ENCODE measurements around the gene CCSER1. TPM values are rescaled to one million over a fixed set of nuclear protein-coding genes. Genes with fewer than 3 reads are reported as not detected.
A peak's percentile ranks its signal among the peaks of the same experiment; 100 is the strongest.
"Not testable (repeated sequence)": the region's sequence is repeated elsewhere in the genome, so short reads cannot be mapped to it uniquely, and the experiment has no call there.

CCSER1 gene
- total RNA-seq, 1 donor from 2014 or later, result 94.5 TPM

DNA sequence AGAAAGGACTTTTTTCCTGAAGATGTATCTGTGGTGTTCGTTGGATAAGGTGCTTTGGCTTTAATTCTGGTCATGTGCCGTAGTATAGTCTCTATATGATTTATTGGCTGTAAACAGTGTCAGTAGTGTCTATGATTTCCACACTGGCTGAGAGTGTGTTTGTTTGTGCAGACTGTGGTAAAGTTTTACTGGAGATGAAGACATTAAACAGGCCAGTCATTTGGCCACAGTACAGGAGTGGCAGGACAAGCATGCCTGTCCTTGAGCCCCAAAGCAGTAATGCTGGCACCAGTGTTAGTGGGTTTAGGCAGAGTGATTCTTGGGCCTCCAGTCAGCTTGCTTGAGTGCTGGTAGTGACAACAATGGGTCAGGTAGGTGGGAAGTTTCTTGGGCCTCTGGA, 1152.7 kb downstream of the CCSER1 start:
- no peak for DNase-seq (ENCODE audit: low spot score)

DNA sequence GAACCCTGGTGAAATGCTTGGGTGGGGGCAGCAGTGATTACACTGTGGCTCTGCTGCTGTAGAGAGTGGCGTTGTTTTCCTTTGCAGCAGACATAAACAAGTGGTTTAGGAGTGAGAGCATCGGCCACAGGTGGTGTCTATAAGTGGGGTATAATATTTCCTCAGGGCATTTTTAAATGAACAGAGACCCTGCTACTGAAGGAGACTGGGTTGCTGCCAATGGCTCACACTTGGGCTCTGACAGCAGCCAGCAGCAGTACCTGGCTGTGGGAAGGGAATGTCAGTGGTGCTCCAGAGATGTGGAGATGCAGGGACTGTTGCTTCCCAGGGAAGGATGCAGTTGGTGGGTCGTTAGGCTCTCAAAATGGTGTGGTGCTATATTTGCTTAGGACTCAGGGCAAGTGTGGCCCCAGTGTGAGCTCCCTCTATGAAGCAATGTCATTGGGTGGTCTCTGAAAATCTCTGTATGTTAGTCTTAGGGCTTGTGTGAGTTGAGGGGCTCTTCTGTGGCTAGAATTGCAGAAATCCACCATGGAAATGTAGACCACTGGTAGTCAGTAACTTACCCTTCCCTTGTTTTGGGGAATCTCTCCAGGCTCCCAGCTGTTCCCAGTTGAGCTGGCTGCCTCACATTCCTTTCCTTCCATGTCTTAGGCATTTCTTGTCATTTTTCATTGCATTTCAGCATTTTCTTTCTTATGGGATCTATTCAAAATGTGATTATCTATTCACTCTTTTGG, 1153.5 kb downstream of the CCSER1 start:
- no peak for DNase-seq (ENCODE audit: low spot score)

DNA sequence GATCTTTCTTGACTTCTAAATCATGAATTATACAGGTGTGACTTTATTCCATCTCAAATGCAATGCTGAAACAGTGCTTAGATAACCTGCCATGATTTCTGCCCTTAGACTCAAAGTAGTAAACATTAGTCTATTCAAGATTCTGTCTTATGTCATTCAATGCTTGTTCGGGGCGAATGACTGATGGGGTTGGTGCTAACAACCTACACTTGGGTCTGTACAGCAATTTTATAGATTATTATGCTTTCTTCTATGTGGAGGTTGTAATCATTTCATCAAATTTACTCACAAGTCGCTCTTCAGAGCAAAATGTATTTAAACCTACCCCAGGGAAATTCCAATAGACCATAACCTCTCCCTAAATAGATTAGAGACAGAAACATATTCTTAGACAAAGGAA, 1155.0 kb downstream of the CCSER1 start:
- DNase-seq (ENCODE audit: low spot score), result no peak

DNA sequence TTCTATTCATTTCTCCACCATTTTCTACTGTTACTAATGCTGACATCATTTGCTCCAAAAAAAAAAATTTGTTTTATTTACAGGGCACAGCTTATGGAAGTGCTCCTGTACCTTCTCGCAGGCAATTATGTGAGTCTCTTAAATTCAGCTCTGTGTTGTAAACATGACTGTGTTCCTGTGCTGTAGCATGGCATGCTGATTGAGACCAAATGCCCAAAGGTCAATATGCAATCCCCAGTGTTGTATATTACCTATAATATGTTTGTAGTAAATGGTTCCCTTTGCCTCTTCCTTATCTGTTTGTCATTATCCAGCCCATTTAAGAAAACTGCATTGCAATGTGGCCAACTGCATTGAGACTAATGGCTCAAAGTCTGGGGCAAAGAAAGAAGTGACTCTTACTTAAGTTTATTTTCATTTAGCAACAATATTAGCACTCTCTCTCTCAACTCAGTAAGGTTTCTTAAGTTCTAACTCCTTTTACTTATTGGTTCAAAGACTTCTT, 1156.6 kb downstream of the CCSER1 start:
- no peak for DNase-seq (ENCODE audit: low spot score)

DNA sequence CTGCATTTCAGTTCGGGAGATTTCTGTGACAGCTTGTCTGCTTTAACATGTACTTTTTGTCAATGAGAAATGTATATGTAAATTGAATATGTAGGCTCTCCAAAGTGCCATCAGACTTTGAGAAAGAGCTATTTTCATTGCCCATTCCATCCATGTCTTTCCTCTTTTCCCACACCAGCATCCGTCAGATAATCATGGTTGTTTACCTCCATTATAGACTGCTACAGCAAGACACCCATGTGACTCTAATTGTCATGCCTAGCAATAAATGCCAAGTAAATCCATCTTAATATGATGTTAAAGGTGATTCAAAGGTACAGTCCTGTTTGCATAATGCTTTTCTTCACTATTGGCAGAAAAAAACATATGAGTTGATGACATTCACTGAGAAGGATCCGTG, 1157.3 kb downstream of the CCSER1 start:
- no peak for DNase-seq (ENCODE audit: low spot score)

DNA sequence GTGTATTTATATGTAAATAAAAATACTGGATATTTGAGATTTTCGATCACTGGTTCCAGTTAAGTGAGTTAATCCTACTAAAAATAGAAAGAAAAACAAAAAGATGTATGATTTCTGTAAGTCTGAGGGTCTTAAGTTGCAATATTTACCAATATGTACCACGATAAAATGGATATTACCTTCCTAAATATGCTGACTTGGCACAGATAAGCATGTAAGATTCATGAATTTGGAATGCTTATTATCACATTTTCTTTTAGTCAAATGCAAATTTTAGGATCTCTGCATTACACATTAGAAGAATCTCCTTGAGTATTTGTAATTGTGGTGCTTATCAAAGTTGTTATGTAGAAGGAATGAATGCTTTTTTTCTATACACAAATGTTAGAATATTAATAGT, 1158.3 kb downstream of the CCSER1 start:
- DNase-seq (ENCODE audit: low spot score), result no peak

DNA sequence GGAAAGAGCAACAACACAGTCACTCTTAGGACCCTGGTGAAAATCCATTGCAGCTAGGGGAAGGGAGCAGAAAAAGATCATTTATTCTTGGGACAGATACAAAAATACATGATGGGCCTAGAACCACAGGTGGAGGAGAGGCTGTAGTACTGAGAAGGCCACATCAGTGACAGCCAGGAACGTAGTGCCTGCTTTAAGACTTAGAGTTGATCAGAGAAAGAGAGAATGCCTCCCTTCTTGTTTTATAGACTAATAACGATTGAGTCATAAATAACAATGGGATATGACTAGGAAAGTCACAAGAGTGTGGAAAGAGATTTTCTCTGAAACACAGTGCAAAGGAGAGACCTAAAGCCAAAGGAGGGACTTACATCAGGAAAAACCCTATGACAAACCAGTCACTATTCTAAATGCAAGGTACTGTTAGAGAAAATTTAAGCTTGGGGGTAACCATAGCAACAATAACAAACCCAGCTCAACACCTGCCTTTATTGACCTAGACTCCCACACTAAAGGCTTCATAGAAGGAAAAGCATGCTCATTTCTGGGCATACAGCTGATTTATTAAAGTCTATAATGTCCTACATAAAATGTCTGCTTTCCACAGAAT, 1161.6 kb downstream of the CCSER1 start:
- no peak for DNase-seq (ENCODE audit: low spot score)

DNA sequence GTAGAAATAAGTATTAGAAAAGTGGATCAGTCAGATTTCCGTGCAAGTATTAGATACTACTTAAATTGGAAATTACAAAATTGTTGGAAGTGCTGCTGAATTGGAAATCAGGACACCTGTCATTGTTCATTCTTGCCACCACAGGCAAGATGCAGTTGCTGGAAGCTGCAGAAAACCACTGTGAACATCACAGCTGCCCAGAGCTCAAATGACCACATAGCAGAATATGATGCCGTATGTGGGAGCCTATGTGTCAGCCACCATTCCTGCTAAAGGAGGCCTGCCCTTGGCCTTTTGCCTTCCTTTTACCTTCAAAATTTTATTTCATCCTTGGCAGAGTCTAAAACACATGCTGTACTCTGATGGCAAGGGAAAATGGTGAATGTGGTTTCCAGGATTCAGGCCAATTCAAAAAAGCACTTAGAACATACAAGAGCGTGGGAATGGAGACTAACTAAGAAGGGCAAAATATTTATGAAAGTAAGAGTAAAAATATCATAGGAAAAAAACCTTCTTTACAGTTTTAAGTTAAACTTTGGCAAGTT, 1171.0 kb downstream of the CCSER1 start:
- no peak for DNase-seq (ENCODE audit: low spot score)

DNA sequence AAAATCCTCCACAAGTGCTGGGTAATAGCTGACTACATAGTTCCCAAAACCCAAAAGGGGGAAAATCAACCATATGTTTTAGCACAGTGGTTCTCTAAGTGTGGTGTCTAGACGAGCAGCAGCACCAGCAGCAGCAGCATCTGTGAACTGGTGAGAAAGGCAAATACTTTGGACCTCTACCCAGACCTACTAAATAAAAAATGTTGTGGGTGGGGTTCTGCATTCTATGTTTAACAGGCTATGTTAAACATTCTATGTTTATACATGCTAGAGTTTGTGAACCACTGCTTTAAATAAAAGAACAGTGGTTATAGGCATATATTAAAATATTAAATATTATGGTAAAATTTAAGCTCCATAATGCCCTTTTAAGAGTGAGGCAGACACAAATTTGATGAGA, 1171.6 kb downstream of the CCSER1 start:
- no peak for DNase-seq (ENCODE audit: low spot score)

DNA sequence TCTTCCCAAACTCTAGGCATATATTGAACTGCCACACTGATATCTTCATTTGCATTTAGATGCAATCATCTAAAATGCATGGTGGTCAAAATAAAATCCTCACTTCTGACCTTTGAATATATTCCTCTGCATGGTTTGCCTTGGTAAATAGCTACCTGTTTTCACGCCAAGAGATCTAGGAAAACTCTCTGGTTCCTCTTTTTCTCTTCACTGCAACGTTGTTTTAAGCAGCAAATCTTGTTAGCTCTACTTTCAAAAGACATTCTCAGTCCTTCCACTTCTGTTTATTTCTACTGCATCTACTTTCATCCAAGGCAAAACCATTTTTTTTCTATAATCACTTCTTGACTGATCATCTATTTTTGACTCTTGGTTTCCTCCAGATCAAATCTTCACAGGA, 1174.9 kb downstream of the CCSER1 start:
- no peak for DNase-seq (ENCODE audit: low spot score)

DNA sequence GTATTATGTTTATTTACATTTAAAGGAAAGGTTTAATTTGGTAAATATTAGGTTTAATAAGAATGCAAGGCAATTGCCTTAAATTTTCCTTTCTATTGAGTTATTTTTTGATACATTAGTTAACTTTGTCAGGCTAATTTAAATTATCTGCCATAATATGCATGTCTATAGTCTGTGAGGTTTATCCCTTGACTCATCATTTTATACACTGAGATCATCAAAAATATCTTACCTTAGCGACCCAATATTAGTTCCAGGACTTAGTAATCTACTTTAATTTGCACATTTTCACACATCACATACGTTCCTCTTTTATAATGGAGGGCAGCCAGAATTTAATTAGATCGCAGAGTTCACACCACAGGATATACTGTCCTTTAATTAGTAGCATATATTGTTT, 1177.1 kb downstream of the CCSER1 start:
- DNase-seq (ENCODE audit: low spot score), result no peak

DNA sequence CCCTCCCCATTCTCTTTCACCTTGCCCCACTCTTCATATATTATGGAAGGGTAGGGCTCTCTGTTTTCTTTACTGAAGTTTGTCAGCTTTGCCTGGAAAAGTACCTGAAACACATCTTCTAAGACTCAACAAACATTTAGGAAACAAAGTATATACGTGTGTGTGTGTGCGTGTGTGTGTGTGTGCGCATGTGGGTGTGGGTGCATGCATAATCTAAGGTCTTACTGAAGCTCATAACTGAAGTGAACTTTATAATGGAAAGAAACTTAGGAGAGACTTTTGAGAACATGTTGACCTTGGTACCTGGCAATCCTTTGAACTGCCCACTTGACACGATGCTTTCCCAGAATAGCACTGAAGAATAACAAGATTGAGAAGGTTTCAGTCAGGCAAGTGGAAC, 1190.2 kb downstream of the CCSER1 start:
- no peak for DNase-seq (ENCODE audit: low spot score)

DNA sequence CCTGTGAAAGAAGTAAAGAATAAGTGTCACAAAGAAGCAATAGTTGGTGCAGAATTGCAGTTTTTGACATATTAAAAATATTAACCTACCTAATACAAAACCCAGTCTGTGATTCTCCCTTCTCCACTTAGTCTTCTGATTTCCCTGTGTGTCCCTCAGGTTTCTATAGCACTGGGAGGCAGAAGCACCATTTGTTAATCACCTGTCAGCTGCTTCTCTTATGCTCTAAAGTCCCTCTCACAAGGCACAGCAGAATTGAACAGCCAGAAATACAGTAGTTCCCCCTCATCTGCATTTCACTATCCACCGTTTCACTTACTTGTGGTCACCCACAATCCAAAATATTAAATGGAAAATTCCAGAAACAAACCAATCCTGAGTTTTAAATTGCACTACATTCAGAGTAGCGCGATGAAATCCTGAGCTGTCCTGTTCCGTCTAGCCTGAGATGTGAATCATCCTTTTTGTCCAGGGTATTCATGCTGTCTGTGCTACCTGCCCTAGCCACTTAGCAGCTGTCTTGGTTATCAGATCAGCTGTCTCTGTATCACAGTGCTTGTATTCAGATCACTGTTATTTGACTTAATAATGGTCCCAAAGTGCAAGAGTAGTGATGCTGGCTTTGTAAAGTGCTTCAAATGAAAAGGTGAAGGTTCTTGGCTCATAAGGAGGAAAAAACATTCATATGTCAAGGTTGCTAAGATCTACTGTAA, 1192.5 kb downstream of the CCSER1 start:
- no peak for DNase-seq (ENCODE audit: low spot score)

DNA sequence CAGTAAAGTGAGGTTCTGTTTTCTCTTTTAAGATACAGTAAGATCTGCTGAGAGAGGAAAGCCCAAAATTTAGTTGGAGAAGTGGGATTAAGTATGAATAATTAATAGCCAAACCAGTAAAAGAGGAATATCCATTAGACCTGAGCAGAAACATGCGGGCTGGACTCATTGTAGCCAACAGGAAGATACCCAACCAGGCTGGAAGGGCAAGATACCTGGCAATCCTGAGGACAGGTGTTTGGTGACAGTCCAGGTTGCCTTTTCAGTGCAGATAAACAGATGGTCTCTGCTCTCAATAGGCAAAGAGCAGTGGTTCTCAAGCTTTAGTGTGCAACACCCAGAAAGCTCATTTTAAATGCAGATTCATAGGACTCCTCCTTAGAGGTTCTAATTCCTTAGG, 1195.8 kb downstream of the CCSER1 start:
- DNase-seq (ENCODE audit: low spot score), result no peak

DNA sequence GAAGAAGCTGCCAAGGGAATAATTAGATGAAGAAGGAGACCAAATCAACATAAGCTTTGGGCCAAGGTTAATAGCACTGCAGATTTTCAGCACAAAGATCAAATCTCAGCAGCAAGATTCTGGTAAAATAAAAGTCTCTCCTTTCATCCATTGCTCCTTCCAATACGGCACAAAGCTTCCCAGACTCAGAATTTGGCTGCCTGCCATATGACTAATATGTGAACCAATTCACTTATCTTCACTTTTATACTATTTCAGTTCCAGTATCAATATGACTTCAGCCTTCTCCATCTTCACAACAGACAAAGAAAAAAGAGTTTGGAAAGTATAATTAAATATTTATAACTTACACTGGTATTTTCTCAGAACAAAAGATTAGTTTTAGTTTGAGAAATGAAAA, 1198.3 kb downstream of the CCSER1 start:
- peak; percentile 44 for DNase-seq (ENCODE audit: low spot score)

DNA sequence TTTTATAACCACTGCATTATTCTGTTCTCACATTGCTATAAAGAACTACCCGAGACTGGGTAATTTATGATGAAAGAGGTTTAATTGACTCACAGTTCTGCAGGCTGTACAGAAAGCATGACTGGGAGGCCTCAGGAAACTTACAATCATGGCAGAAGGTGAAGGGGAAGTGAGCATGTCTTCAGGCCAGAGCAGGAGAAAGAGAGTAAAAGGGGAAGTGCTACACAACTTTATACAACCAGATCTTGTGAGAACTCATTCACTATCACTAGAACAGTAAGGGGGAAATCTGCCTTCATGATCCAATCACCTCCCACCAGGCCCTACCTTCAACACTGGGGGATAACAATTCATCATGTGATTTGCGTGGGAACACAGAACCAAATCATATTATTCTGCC, 1199.0 kb downstream of the CCSER1 start:
- DNase-seq (ENCODE audit: low spot score), result not testable (repeated sequence)

DNA sequence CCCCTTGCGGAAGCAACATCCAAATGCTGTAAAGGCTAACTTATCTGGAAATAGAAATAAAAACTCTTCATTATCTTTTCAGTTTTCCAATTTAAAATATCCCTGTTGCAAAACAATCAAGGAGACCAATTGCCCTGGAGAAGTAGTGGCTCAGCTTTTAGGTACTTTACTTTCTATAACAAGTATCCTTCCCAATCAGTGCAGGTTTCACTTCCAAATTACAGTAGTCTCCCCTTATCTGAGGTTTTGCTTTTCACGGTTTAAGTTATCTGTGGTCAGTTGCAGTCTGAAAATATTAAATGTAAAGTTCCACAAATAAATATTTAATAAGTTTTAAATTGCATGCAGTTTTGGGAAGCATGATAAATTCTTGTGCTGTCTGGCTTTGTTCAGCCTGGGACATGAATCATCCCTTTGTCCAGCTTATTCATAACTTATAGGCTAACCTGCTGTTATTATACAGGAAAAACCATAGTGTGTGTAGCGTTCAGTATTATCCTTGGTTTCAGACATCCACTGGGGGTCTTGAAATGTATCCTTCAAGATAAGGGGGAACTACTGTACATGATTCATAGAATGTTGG, 1203.5 kb downstream of the CCSER1 start:
- no peak for DNase-seq (ENCODE audit: low spot score)

DNA sequence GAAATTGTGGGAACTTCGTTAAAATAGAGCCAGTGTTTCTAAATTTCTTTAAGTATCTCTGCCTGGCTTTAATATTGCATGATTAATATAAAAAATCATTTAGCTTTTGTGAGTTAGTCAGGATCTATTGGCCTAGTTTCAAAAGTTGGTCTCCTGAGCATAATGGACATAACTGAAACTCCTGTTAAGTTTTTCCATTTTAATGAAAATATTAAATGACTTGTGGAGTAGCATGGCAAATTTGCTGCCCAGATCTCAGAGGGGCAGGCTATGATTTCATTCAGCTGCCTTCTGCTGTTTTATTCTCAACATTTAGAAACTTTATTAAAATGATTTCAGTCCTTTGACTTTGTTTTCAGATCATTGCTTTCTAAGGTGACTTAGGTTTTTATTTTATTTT, 1213.6 kb downstream of the CCSER1 start:
- no peak for DNase-seq (ENCODE audit: low spot score)

DNA sequence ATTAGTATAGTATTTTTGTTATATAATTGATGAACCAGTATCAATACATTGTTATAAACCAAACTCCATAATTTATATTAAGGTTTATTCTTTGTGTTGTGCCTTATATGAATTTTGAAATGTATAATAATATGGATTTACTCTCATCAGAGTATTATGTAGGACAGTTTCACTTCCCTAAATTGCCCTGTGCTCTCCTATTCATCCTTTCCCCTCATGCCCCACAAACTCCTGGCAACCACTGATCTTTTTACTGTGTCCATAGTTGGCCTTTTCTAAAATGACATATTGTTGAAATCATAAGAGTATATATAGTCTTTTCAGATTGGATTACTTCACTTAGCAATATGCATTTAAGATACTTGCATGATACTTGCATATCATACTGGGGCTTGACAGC, 1218.4 kb downstream of the CCSER1 start:
- no peak for DNase-seq (ENCODE audit: low spot score)

DNA sequence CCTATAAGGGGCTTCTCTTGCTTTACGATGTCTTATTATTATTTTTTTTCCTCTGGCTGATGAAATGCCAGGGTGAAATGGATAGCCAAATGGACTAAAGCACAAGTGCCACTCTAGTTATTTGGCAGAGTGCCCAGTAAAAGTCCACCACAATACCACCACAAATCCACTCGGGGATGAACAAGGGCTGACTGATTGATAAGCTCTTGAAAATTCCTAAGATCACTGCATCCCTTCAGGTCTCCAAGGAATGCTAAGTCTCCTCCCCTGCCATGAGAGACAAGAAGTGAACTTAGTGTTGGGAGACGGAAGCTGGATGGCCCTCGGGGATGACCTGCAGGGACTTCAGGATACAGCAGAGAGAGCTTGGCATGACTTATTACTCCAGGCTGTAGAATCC, 1229.3 kb downstream of the CCSER1 start:
- not testable (repeated sequence) for DNase-seq (ENCODE audit: low spot score)

DNA sequence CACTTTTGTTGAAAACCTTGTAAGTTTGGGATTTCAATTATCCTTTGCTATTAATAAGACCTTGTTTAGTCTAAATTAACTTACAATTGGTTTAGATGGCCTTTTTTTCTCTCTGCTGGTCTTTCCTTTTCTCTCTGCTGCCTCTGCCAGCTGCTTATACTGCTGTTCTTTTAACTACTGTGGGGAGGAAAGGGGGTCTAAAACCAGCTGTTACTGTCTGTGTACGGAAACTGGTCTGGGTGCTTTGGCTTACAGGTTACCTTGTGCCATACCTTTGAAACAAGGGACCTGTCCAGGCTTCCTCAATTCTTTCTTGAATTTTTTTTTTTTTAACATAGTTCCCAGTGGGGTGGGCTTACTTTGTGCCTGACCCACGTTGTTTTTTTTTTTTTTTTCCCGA, 1230.8 kb downstream of the CCSER1 start:
- not testable (repeated sequence) for DNase-seq (ENCODE audit: low spot score)

DNA sequence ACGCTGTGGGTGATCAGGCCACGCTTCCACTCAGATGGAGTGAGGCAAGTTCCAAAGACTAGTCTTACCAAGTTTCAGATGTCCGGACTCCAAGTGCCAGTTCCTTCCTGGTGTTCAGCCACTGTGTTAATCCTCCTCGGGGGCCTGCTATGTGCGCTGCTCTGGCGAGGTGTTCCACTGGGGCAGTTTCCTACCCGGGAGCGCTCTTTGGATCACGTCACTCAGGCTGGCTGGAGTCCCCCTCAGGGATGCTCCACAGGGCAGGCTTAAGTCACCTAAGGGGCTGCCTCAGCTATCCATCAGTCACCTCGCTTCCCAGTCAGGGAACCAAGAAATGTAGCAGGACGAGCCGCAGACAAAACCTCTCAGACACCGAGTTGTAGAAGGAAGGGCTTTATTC, 1231.4 kb downstream of the CCSER1 start:
- not testable (repeated sequence) for DNase-seq (ENCODE audit: low spot score)

All from ureter (tissue), 1 donor.